HG03175 (cell line): ENCODE data around the gene PLRG1.

Experiments used
- ATAC-seq: cut with Tn5 transposase; IDR thresholded peaks from one replicate; pipeline ENCODE4 v1.9.1; 2021; ENCODE audit warnings: mild to moderate bottlenecking, moderate library complexity; ENCODE audit not compliant: unreplicated experiment

Gene PLRG1

DNA sequence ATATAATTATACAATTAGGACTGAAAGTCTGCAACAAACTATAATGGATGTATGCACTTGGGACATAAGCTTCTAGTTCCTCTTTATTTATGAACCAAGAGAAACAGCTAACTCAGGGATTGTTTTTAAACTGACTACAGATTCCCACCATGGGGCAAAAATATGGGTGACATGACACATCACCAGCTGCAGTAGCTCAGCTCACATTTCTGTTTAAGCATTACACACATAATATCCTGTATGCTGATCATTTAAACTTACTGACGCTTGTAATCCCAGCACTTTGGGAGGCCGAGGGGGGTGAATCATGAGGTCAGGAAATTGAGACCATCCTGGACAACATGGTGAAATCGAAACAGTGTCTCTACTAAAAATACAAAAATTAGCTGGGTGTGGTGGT is 24.1 kb upstream of the PLRG1 start:
- no peak for ATAC-seq

DNA sequence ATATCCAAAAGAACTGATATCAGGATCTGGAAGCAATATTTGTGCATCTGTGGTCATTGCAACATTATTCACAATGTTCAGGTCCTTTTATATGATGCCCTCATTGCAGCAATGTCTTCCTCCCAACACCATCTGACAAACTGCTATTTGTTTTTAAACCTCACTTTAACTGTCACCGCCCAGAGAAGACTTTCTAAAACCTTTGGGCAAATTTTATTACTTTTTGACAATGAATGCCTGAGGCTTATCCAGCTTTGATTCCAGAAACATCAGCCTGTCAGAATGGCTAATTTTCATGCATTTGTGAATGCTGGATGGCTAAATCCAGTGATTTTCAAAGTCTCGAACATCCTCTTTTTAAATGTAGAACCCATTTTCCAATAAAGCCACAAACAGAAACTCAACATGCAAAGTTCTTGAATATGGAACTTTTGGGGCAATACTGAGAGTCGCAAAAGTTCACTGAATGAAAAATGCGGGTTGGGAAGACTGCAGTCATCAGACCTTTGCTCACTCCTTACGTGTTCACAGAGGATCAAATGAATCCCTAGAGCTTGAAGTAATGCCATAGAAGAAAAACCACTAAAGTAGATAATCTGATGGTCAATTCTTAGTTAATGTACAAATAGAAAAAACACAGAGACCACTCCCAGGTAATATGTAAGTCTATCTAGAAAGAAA is 23.1 kb upstream of the PLRG1 start:
- ATAC-seq, result no peak

DNA sequence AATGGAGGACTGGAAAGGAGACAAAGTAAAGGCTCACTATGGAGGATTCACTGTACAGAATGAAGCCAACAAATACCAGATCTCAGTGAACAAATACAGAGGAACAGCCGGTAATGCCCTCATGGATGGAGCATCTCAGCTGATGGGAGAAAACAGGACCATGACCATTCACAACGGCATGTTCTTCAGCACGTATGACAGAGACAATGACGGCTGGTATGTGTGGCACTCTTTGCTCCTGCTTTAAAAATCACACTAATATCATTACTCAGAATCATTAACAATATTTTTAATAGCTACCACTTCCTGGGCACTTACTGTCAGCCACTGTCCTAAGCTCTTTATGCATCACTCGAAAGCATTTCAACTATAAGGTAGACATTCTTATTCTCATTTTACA is 19.4 kb upstream of the PLRG1 start:
- ATAC-seq, result no peak

DNA sequence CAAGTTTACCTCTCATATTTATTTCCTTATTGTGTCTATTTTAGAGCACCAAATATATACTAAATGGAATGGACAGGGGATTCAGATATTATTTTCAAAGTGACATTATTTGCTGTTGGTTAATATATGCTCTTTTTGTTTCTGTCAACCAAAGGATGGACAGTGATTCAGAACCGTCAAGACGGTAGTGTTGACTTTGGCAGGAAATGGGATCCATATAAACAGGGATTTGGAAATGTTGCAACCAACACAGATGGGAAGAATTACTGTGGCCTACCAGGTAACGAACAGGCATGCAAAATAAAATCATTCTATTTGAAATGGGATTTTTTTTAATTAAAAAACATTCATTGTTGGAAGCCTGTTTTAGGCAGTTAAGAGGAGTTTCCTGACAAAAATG is 18.8 kb upstream of the PLRG1 start:
- no peak for ATAC-seq

DNA sequence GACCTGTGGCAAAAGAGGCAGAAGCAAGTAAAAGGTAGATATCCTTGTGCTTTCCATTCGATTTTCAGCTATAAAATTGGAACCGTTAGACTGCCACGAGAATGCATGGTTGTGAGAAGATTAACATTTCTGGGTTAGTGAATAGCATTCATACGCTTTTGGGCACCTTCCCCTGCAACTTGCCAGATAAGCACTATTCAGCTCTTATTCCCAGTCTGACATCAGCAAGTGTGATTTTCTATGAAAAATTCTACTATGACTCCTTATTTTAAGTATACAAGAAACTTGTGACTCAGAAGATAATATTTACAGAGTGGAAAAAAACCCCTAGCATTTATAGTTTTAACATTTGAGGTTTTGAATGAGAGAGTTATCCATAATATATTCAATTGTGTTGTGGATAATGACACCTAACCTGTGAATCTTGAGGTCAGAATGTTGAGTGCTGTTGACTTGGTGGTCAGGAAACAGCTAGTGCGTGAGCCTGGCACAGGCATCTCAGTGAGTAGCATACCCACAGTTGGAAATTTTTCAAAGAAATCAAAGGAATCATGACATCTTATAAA is 16.5 kb upstream of the PLRG1 start:
- no peak for ATAC-seq

DNA sequence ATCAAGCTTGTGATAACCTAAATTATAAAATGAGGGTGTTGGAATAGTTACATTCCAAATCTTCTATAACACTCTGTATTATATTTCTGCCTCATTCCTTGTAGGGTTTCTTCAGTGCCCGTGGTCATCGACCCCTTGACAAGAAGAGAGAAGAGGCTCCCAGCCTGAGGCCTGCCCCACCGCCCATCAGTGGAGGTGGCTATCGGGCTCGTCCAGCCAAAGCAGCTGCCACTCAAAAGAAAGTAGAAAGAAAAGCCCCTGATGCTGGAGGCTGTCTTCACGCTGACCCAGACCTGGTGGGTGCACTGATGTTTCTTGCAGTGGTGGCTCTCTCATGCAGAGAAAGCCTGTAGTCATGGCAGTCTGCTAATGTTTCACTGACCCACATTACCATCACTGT is 15.5 kb upstream of the PLRG1 start:
- no peak for ATAC-seq

DNA sequence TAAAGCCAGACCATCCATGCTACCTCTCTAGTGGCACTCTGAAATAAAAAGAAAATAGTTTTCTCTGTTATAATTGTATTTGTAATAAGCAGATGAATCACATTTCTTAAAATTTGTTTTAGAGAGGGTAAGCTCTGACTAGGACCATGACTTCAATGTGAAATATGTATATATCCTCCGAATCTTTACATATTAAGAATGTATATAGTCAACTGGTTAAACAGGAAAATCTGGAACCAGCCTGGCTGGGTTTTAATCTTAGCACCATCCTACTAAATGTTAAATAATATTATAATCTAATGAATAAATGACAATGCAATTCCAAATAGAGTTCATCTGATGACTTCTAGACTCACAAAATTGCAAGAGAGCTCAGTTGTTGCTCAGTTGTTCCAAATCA is 14.1 kb upstream of the PLRG1 start:
- ATAC-seq, result no peak

DNA sequence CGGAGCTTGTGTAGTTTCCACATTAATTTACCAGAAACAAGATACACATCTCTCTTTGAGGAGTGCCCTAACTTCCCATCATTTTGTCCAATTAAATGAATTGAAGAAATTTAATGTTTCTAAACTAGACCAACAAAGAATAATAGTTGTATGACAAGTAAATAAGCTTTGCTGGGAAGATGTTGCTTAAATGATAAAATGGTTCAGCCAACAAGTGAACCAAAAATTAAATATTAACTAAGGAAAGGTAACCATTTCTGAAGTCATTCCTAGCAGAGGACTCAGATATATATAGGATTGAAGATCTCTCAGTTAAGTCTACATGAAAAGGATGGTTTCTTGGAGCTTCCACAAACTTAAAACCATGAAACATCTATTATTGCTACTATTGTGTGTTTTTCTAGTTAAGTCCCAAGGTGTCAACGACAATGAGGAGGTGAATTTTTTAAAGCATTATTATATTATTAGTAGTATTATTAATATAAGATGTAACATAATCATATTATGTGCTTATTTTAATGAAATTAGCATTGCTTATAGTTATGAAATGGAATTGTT is 12.6 kb upstream of the PLRG1 start, which contains the start of gene FGB:
TSS of gene FGB (plus strand) at position 315 of the 558 bp plus-strand sequence. CDS start at position 323, 8 bp downstream.
- no peak for ATAC-seq

DNA sequence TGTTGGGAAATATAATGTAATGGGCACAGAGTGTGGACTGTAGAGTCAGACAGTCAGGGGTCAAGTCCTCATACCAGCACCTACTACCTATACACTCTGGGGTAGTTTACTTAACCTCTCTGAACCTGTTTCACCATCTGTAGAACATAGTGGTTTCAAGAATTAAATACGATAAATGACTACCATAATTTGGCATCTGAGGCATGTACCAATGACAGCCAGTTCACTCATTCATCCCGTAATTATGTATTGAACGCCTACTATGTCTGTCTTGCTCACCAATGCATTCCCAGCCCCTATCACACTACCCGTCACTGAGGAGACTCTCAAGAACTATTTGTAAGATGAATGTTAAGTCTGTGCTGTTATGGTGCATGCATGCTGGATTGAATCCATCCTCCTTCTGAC is 10.6 kb upstream of the PLRG1 start:
- no peak for ATAC-seq

DNA sequence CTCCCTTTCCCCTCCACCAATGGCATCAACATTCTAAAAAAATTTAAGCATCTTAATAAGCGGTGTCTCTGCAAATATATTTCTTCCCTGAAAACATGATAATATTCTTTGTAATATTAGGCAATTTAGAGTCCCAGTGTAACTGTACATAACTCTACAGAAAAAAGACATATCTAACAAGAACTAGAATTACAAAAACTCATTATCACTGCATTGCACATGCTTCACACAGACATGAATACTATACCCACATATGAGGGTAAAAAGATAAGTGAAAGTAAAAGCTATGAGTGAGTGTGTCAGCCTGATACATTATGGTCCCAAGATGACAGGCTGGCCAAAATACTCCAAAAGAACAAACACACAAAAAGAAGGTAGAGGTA is 10.2 kb upstream of the PLRG1 start:
- ATAC-seq, result no peak

DNA sequence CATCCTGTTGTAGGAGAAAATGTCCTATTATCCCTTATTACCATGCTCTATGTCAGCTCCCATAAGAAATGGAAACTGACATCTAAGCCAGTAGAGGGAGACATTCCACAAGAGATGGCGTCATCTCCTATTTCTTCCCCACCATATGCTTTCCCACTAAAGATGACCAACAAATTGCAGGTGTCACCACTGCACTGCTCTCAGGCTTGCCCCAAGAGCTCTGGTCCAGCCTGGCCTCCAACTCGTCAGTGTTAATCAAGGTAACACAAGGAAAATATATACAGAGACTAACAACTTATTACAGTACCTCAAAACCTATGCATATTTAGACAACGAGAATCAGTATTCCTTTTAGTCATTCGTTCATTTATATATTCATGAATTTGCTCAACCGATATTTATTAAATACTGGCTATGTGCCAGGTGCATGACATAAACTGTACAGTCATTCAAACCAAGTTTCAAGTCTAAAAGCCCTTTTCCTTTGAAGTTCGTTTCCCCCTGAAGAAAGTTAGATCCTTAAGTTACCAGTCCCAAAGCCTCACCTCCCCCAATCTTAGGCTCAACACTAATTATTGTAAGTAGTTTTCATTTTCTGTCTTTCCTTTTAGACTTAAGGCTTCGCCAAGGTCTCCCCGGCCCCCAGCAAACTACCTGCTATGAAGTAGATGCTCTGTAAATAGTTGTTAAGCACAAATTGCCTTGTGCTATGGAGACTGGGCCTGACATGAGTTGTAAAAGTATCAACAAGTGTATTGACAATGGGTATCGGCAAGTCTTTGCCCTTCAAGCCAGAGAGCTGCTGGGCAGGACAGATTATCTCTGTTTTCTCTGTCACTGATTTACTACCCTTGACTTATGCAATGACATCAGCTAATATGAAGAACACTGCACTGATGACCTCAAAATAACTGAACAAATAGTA is 9.6 kb upstream of the PLRG1 start:
- peak; percentile 78 for ATAC-seq

DNA sequence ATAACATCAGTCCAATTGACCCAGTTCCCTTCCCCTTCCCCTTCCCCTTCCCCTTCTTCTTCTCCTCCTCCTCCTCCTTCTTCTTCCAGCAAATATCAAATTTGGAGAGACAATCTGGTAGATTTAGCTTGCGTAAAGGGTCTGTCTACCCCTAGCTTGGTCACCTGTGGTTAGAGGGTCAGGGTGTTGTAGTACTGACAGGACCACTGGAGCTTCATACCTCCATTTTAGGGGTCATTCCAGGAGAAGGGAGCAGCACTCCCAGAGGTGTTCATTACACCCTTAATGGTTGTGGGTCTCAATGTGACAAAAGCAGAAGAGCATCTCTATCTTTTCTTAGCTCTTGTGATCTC is 8.9 kb upstream of the PLRG1 start:
- peak; percentile 21 for ATAC-seq

DNA sequence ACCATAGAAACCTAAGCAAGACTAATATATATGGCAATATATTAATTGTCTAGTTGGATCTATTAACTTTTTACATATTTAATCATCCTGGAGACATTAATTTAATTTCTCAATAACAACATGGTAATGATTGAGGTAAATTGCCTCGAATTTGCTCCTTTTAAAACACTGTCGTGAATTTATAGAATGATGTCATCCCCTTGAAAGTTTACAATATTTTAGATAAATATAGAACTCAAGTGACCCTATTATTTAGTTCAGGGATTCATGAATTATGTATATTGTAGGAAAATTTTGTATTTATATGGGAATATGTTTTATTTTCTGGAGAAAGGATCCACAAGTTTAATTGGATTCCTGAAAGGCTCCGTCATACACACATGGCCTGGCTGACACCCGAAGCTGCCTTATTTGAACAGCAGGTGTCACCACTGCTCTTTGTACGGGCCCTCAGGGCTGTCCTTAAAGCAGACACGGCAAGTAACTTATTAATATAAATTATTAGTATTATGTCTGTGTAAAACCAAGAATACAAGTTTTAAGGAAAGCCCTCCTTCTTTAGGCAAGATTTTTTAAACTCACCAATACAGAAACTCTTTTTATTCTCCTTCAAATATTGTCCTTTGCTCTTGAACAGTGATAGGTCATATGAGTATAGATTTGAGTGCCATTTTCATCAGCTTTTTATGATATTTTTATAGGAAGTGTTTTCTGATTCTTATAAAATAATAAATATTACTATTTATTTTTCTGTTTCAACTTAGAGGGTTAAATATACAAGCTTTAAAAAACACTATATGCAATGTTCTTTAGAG is 1.9 kb upstream of the PLRG1 start:
- peak; percentile 52 for ATAC-seq

DNA sequence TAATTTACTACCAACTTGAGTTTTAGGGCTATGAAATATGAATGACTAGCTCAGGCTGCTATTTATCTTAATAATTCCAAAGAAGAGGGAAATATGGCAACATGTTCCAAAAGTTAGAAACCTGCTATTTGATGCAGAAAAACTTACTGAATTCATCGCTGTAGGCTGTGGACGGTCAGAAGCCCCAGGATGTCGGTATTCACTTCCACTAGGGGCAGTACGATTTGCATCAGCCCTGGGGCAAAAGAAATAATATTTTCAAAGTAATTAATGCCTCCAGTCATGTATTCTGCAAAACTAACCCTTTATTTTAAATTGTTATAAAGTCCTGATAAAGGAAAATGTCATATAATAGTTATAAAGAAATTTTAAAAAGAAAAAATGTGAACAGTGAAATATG is 4.5 kb downstream of the PLRG1 start:
- no peak for ATAC-seq

DNA sequence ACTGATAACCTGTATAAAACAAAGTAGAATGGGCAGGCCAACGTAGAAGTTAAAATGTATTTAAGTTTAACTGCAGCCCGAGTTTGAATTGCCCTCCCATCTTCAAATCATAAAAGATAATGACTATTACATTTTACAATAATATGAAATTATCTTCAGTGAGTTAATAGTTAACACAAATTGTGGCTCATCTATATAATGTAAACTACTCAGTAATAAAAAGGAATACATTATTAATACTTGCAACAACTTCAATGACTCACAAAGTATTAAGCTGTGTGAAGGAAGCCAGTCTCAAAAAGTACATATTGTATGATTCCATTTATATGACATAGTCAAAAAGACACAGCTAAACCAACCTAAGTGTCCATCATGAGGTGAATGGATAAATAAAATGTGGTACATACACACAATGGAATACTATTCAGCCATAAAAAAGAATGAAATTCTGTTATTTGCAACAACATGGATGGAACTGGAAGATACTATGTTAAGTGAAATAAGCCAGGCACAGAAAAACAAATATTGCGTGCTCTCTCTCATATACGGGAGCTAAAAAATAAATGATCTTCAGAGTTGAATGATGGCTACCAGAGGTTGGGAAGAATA is 7.8 kb downstream of the PLRG1 start:
- no peak for ATAC-seq

DNA sequence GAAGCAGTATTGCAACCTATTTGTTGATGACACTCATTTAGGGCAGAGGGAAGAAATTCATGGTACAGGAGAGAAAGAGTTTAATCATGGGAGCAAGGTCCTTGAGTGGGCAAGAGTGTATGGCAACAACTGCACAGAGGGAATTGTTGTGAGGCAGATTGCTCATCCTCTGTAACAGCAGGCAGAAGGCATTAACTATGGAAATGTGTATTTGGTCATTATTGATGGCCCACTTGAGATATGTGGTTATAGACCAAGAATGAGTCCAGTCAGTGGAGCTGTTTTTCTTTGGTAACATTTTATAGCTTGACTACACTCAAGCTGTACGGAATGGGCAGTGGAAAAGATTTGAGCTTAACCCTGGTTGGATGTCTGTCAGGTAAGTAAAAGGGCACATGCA is 15.9 kb downstream of the PLRG1 start:
- ATAC-seq, result no peak

DNA sequence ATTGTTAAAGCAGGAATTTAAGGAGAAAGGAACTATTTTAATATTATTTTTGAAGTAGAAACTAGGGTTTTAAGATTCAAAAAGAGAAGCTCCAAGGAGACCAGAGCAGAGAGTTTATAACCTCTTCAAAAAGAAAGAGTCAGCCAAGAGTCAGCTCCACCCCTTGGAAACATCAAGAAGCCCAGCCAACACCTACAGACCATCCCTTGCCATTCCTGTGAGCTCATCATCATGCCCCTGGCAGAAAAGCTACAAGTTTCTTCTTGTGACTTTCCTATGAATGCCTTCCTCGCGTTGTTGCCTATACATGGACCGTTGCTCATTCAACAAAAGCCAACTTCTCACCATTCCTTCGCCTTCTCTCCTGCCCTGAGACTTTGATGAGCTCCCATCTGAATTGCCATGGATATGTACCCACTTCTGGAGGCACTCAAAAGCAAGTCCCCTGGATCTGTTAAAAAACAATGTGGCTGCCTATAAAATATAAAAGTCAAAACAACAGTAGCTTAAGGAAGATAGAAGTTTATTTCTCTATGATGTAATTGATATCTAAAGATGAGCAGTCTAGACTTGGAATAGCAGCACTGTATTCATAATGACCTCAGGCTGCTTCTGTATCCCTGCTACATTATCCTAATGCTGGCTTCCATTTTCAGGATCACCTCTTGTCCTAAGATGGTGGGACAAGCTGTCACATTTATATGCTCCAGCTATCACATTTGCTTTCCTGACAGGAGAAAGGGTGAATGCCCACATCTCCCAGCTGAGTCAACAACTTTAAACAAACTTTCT is 20.3 kb downstream of the PLRG1 start:
- ATAC-seq, result no peak

DNA sequence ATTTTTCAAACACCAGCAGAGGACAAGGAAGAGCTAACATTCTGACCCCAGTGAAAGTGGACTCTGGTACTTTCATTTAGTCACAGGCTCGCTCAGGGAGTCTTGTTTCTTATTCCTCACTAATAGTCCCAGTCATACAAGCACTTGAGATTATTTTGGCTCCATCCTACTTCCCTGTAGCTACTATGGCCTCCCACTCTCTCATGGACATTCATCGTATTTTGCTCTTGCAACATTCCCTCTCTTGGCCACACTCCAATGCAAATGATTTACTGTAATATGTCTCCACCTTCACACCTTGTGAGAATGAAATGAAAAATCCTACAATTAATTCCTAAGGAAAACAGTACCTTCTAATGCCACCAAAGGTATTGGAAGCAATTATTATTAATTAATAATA is 21.3 kb downstream of the PLRG1 start:
- ATAC-seq, result no peak

DNA sequence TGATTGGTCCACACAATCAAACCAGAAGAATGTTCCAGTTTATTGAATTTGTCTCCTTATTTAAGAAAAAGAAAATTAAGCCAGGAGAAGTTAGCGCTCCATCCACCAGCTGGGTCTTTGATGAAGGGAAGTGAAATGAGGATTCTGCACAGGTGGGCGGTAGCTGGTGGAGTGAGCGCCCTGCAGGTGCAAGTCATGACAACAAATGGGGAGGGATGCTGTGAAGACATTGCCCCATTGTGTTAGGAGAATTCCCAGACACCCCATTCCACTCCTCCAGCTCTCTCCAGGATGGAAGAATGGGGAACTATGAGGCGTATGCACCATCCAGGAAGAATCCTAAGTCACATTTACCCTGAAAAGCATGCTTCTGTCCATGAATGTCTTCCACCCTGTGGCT is 22.9 kb downstream of the PLRG1 start:
- no peak for ATAC-seq

DNA sequence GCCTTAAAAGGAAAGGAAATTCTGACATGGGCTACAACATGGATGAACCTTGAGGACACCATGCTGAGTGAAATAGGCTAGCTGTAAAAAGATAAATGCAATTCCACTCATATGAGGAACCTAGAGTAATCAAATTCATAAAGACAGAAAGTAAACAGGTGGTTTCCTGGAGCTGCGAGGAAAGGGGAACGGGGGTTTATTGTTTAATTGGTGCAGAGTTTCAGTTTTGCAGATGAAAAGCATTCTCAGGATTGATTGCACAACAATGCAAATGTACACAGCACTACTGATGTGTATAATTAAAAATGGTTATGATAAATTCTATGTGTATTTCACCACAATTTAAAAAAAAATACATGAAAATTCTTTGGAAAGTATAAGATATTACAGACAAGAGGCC is 24.0 kb downstream of the PLRG1 start:
- ATAC-seq, result peak; percentile 60
